NB4 (cell line): ENCODE results near the gene BMPR1B.

ENCODE experiments used
- CTCF ChIP-seq: IDR thresholded peaks from one replicate; pipeline ENCODE4 v1.5.1; 2012; ENCODE audit warnings: low read depth, low read length
- MAX ChIP-seq: IDR thresholded peaks from 2 replicates; pipeline ENCODE4 v1.6.1; 2011; ENCODE audit warnings: low read depth, low read length
- MYC ChIP-seq: IDR thresholded peaks from 2 replicates; pipeline ENCODE4 v1.6.1; 2011; ENCODE audit warnings: low read depth, low read length
- POLR2A ChIP-seq: IDR thresholded peaks from 2 replicates; pipeline ENCODE4 v1.6.1; 2011; ENCODE audit warnings: mild to moderate bottlenecking; ENCODE audit not compliant: insufficient read length; ENCODE audit errors: extremely low read depth

- no peak for TF ChIP-seq CTCF
- TF ChIP-seq POLR2A: no peak
- no peak for TF ChIP-seq MAX
- TF ChIP-seq MYC: no peak
These were observed 262.8 kb downstream of the BMPR1B start for GRCh38 chr4:95020521-95020920.
